Renal cortical epithelial cell (primary cell): ENCODE measurements around the gene RGS6. TPM values are rescaled to one million over a fixed set of nuclear protein-coding genes. Genes with fewer than 3 reads are reported as not detected.

Experiments used
- DNase-seq: peaks from one replicate; pipeline ENCODE4 v3.0.0-alpha.2; 2011; ENCODE audit warnings: low read depth
- total RNA-seq: library from RNA; depleted of rRNA; stranded (reverse); fragments of >200 nt; gene quantifications from 2 replicates; pipeline ENCODE4 v1.2.3, GENCODE V29; 2014

Gene RGS6
- total RNA-seq, 1 donor from 2014 or later: not detected

DNA sequence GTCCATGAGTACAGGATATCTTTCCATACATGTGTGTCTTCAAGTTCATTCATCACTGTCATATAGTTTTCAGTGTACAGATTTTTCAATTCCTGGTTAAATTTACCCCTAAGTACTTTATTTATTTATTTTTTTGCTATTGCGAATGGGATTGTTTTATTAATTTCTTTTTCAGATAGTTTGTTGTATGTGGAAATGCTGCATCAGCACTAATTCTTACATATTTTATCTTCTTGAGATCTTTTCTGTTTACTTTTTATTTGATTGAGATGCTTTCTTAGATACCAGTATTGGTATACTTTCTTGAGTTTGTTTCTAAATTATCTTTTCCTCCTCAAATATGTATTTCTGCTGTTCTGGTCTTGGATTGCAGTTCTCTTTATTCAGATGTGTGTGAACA lies 148.9 kb downstream of the RGS6 start:
- DNase-seq: no peak

DNA sequence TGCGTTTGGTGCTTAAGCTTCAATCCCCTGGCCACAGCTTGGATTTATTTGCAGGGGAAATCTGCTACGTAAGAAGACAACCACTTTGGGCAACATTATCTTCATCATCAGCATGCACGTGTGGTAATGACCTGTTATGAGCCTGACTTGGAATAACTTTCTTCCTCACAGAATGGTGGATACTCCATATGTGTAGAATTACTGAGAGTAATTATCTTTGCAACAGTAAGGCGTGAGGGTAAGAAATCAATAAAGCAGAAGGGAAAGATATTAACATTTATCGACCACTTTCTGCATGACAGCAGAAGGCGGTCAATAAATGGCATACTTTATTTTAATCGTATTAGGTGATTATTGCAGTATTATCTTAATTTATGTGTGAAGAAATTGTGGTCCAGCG lies 152.7 kb downstream of the RGS6 start:
- no peak for DNase-seq

DNA sequence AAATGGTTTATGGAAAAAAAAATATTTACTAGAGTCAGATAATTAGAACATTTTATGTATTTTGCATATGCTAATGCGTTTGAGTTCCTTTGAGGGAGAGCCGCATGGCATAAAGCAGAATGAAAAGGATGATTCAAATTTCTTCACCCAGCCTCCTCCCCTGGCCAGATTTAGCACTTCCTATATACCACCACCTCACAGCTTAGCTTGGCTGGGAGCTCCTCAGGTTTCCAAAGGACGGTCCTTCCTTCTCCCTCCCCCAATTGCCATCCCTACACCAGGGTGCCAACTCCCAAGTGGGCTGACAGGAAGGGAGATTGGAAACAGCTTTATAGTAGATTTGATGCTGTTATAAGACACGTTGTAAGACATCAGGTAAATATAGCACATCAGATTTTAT lies 157.4 kb downstream of the RGS6 start:
- DNase-seq: no peak

DNA sequence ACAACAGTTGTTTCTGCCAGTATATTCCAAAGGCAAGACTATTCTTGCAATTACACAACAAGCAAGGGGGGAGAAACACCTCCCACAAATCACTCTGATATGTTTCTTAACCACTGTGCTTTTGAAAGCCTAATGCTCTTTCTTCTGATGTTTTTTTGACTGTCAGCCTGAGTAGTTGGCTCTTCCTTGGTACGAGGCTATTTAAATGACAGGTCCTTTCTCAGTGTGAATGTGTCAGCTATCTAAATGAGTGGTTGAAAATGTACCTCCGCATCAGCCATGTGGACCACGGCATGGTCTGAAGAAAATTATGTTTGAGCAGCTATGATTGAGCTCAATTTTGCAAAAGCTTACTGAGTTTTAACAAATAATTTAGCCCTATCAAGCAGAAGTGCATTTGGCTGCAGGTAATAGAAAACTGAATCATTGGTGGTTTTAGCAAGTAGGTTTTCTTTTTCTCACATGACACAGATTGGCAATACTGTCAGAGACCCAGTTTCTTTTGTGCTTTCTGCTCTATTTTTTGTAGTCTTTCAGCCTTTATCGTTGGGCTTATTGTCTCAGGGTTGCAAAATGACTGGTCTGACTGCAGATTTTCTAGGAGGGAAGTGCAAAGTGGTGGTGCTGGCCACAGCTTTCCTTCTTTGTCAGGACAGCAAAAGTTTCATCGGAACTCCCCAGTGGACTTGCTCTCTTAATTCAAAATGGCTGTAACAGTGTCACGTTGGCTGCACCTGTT lies 162.8 kb downstream of the RGS6 start:
- no peak for DNase-seq

DNA sequence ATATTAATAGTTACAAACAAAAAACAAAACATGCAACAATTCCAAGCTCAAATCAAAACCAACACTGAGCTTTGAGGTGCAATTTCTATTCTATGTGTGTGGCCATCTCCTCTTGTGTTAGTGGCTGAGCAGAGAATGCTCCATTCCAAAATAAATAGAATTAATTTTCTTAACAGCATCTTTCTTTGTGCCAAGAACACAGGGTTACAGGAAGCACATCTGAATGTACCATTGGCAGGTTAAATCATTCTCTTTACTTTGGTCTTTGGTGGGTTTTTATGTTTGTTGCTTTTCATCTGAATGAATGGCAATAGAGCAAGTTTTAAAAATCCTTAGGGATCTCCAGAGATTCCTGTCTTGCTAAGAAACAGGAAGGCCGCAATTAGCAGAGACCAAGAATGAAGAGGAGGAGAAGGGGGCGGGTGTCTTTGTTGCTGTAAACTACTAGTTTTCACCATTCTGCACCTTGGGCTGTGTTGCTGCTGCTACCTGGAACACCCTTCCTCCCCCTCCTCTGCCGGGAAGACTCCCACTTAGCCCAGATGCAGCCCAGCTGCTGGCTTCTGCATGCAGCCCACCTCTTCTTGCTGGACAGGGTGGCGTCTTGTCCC lies 165.0 kb downstream of the RGS6 start:
- no peak for DNase-seq

DNA sequence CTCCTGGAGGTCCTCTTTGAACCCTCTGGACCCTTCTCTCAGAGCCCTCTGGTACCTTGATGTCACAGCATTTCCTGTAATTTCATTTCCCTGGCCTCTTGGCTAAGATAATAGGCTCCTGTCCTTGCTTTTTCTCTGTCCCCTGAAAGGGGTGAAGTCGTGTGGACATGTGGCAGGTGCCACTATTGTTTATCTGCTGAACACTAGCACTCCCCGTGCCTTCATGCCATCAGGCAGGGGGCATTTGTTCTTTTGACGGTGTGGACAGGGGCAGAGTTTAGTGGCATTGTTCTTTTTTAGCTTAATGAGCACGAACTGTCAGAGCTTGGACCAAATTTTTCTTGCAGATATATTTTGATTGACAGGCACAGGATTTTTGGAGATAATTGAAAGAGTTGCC lies 166.0 kb downstream of the RGS6 start:
- no peak for DNase-seq

DNA sequence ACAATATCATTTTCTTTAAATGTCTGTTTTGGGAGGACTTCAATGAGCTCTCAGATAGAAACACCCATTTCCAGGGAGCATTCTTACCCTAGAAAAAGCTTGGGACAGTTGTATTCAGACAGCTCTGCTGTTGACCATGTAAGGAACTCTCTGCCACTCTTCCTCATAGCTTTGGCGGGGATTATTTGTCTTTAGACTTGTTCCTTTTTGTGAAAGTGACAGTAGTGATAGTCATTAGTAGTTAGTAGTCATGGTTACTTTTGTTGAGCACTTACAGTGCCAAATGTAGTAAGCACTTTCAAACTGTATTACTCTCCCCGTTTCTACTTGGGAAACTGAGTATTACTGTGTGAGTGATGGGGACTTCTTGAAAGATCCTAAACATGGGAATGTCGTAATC lies 167.3 kb downstream of the RGS6 start:
- DNase-seq: no peak

DNA sequence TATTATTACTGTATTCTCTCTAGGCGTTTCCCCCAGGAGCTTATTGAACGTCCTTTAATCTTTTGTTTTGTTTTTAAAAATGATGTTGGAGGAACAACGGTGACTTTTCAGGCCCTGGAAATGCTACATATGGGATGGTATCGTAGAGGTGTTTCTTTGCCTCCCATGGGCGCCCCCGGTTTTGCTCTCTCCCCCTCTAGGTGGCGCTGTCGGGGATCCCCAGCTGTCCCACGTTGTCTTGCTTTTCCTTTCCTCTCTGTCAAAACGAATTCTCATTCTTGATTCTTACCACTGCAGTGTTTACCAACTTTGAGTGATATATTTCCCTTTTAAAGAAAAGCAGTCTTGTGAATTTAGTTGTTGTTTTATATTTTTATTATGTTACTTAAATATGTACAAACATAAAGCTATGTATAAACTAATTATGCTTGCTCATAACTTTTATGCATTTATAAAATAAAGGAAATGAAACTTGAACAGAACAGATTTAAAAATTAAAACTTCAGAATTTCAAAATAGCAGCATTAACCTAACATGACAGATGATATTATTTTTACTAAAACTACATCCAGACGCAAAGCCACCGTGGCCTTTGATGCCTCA lies 171.9 kb downstream of the RGS6 start:
- no peak for DNase-seq

DNA sequence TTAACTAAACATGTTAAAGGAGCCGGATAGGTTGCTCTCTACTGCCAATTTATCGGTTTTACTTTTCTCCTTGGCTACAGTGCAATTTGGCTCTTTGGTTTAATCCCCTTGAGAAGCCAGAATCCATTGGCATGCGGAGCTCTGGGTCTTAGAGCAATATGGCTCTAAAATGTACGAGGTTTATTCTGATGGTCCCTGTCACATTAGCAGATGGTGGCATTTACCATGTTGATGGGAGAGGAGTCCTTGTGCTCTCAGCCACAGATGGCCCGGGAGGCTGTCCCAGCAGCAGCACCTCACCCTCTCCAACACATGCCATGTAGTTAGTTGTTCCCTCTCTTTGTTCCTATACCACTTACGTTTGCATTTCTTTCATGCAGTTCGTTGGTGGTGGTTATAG lies 179.7 kb downstream of the RGS6 start:
- DNase-seq: no peak

DNA sequence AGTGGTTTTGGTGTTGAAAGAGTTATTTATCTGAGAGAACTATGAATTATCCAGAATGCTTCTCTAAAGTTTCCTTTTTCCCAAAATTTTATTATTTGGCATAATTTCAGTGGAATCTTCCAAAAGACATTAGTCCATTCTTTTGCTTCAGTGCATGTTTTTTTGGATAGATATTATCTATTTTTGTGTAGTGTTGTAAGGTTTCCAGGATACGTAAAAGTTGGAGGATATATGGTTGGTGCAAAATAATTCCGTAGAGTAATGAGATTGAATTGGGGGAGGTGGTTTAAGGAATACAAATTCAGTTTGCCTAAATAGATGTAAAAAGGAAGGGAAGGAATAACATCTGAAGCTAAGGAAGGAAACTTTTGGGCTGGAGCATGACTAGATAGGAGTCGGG lies 186.6 kb downstream of the RGS6 start:
- no peak for DNase-seq

DNA sequence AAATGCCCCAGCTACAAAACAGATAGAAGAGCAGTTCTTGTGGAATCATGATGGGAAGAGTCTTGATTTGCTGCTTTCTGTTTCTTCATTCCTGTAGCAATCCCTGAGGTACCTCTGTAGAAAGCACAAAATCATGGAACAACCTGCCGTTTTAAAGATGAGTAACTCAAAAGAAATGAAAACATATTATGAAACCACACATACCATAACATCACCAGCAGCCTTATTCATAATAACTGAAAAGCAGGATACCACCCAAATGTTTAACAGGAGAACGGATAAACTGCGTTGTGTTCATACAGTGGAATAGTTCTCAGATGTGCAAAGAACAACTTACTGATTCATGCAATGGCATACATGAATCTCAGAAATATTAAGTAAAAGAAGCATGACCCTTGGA lies 188.1 kb downstream of the RGS6 start:
- no peak for DNase-seq

DNA sequence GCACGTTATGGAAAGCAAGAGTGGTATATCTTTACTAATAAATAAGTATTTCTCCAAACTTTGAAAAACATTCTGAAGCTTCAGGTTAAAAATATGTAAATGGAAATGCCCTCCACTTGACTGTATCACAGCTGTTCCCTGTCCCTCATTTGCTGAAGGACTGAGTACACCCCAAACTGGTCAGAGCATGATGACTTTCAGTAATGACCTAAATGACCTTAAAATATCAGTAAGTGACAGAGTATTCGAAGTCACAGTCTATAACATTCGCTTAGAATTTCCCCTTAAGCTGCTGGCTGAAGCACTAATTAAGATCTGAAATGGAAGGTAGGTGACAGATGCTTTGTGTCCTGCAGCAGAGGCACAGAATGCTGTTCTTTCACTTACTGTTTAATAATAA lies 191.5 kb downstream of the RGS6 start:
- DNase-seq: no peak

DNA sequence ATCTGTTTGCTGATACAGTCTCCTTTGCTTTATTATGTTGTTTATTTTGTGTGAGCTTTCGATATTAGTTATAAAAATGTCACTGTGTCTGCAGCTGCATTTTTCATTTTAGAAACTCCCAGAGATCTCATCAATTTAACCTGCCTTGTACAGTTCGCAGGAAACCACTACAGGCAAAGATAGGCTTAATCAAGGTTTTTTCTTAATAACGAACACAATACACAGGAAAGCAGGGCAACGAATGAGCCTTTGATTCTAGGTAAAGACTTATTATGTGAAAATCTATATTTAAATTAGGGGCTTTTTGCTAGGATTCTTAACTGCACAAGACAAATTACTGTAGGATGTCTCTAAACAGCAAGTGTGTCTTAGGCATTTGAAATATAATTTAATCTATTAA lies 191.9 kb downstream of the RGS6 start:
- DNase-seq: no peak

DNA sequence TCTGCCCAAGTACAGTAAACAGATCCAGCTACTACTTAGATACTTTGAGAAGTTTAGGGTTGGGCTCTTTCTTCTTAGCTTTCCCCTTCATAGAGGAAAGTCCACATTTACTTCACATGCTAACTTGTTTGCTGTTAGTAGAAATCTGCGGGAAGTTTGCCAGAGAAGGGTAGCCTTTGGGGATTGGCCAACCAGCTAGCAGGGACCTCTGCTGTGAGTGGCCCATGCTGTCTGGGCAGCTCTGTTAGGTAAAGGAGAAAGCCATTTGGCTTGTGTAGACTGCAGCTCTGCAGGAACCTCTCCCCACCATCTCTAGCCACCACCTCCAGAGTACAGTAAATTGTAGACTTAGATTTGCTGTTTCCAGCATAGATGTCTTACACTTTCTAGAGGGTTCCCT lies 193.9 kb downstream of the RGS6 start:
- DNase-seq: no peak

DNA sequence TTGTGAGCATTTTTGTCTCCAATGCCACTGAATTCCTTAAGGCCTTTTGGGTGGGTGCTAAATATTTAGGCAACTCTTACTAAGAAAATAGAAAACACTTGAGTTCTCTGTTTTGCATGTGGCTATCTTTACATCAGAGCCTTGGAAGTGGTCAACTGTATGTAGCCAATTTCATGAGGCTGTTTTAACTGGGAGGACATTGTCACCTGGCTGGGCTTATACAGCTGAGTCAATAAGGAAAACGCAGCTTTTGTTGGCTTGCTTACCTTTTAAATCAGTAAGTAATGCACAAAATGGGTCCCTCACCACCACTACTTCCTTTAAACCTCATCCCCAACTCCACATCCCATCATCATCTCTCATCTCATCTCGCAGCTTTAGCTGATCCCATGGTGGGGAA lies 194.3 kb downstream of the RGS6 start:
- no peak for DNase-seq

DNA sequence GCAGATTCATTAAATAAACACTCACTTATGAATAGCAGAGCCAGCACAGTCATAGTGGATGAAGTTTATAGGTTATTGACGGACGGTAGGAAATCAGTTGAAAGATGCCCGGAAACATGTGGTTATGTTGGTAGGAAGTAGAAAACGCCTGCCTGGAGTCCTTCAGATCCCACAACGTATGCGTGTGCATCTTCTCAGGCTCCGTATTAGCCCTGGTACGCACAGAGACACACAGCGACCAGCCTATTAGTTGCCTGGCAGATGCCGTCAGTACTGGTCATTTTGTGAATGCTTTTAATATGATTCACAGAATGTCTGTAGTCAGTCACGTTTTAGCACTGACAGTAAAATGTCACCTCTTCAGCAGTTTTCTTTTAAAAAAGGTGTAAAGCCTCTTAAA lies 196.4 kb downstream of the RGS6 start:
- DNase-seq: no peak

DNA sequence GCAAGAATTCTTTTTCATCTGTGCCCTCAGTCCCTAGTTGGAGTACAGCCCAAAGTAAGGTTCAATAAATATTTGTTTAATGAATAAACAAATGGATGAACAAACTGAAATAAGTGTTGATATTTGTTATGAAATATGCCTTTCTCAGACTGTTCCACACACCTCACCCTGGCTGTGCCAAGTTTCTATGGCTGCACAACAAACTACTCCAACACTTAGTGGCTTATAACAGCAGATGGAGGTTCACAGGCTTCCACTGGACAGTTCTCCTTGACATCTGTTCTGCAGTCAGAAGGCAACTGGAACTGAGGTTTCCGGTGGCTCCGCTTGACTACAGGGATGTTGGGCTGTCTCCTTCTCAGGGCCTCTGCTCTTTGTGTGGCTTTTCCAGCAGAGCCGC lies 197.1 kb downstream of the RGS6 start:
- no peak for DNase-seq

DNA sequence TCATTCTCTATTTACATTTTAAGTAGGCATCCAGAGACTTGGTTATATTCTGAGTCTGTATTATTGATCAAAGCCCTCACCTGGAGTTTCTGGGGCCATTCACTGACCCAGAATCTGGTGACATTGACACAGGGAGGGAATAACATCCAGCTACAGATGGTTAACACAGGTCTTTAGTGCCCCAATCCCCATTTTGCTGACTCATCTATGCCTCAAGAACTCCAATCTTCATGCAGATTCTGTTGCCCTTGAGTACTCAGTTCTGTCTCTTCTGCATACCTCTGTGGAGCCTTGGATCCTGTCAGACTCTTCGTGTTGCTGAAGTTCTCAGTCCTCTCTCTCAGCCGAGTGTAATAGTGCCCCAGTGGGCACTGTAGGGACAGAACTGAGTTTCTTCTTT lies 208.9 kb downstream of the RGS6 start:
- DNase-seq: no peak

DNA sequence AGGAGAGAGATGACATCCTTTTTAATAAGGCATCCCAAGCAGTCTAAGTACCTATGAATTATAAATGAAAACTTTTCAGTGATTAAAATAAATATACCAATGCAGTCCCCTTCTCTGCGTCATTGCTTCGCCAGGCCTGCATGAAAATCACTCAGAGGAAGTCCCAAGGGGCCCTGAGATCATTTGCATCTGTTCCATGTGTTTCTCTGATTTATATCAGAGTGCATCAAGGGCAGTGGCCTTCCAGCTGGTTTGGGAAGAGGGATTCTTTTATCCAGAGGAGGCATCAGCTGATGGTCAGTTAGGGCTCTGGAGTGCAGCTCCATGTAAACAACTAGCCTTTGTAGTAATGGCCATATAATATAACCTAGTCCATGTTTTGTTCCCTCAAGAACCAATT lies 210.1 kb downstream of the RGS6 start:
- no peak for DNase-seq

DNA sequence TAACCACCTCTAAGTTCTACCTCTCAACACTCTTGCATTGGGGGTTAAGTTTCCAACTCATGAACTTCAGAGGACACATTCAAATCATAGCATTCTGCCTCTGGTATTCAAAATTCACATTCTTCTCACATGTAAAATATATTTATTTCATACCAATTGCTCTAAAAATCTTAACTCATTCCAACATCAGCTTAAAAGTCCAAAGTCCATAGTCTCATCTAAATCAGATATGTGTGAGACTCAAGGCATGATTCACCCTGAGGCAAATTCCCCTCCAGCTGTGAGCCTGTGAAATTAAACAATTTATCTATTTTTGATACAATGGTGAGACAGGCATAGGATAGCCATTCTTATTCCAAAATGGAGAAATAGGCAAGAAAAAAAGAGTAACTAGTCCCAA lies 214.0 kb downstream of the RGS6 start:
- DNase-seq: no peak

DNA sequence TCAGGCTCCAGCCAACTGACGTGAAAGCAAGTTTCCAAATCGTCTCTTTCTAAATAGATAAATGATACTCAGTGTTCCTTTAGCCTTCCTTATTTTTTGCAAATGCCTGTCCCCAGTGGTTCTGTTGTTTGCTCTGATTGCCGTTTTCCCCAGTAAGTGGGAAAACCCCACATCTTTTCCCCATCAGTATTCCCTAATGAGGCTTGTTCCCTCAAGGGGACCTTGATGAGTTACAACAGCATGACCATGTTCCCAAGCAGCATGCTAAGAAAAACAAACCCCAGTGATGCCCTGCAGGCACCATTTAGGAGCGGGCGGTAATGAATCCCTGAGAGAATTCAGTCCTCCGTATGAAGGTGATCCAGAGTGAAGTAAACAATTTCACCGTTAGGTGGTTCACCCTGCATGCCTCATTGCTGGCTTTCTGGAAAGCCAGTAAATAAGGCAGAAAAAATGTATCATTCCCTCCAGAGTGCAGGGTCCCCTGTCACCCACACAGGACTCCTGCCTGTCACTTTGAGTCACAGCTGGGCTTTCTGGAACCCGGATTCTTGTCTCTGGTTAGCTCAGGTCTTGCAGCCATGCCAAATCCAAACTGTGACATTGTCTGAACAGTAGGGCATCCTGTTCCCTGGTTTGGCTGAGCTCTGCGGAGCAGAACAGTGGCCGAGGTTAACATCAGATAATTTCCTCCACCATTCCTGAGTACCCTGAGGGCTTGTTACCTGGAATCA lies 222.6 kb downstream of the RGS6 start:
- peak; percentile 19 for DNase-seq

DNA sequence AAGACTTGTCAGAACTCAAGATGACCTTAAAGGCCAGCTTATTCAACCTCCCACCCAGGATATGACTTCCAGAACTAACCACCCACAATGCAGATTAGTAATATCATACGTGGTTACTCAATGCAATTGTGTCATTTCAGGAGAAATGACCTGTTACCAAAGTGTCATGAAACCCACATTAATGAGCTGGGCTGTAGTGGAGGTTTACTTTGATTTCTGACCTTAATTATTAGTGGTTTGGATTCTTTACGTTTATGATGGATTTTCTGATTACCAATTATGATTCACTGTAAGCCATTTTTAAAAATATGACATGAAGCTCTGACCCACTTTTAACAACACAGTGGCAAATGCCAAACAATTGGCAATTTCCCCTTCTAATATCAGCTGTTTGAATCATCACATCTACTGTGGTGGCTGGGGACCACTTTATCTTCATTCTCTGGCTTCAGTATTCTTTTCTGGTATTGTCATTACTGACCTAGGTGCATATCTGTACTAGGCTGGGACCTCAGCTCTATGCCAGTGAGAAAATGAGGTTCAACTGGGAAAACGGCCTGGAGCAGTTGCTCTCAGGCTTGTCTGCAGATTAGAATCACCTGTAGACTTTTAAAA lies 223.3 kb downstream of the RGS6 start:
- peak; percentile 1 for DNase-seq
